PFSK-1 (cell line): ENCODE results near the gene RAP1GAP.

Source experiments
- FOXP2 ChIP-seq: optimal IDR thresholded peaks from 2 replicates; pipeline ENCODE3; 2011; ENCODE audit warnings: borderline replicate concordance, control low read depth, inconsistent platforms; ENCODE audit not compliant: insufficient read depth; ENCODE audit errors: extremely low read length, extremely low read depth
- POLR2AphosphoS5 ChIP-seq: IDR thresholded peaks from 2 replicates; pipeline ENCODE4 v1.6.1; 2012; ENCODE audit warnings: low read depth, mild to moderate bottlenecking, control low read depth, low read length, moderate library complexity
- REST ChIP-seq, 2 experiments: IDR thresholded peaks; 2 replicates each; pipeline versions ENCODE4 v1.6.1 to v1.8.0; 2011 to 2012; ENCODE audit warnings: low read depth in 2 of 2, low read length in 2 of 2, control low read depth in 1 of 2, inconsistent platforms in 1 of 2, mild to moderate bottlenecking in 1 of 2, moderate library complexity in 1 of 2; ENCODE audit not compliant: insufficient read depth in 1 of 2
- SIN3A ChIP-seq: IDR thresholded peaks from 2 replicates; pipeline ENCODE4 v1.6.1; 2012; ENCODE audit warnings: mild to moderate bottlenecking, low read length, moderate library complexity, borderline replicate concordance; ENCODE audit not compliant: insufficient read depth
- TAF1 ChIP-seq: IDR thresholded peaks from 2 replicates; pipeline ENCODE4 v1.6.1; 2012; ENCODE audit warnings: low read length, control low read depth, borderline replicate concordance; ENCODE audit not compliant: insufficient read depth

RAP1GAP gene

GRCh38 chr1:21560916-21561638, 108.1 kb downstream of the RAP1GAP start:
- TF ChIP-seq TAF1 (no peak), POLR2AphosphoS5 (no peak), REST (IDR thresholded peaks at IDR 0.05; ENCODE audit: insufficient read depth in 1 of 2, low read depth in 2 of 2, low read length in 2 of 2) (no peak), SIN3A (no peak), FOXP2 (no peak)

- TF ChIP-seq TAF1 (no peak), POLR2AphosphoS5 (no peak), SIN3A (no peak), FOXP2 (no peak), REST (IDR thresholded peaks at IDR 0.05; ENCODE audit: insufficient read depth in 1 of 2, low read depth in 2 of 2, low read length in 2 of 2) (no peak)
These were observed 109.2 kb downstream of the RAP1GAP start for GRCh38 chr1:21559788-21560567.

GRCh38 chr1:21553116-21553926, 115.8 kb downstream of the RAP1GAP start:
- no peak for TF ChIP-seq FOXP2
- TF ChIP-seq SIN3A, result no peak
- TF ChIP-seq REST (IDR thresholded peaks at IDR 0.05; ENCODE audit: insufficient read depth in 1 of 2, low read depth in 2 of 2, low read length in 2 of 2), result no peak
- TF ChIP-seq TAF1, result no peak
- no peak for TF ChIP-seq POLR2AphosphoS5

GRCh38 chr1:21552715-21553114, 116.4 kb downstream of the RAP1GAP start:
- TF ChIP-seq SIN3A (no peak), POLR2AphosphoS5 (no peak), REST (IDR thresholded peaks at IDR 0.05; ENCODE audit: insufficient read depth in 1 of 2, low read depth in 2 of 2, low read length in 2 of 2) (no peak), FOXP2 (no peak), TAF1 (no peak)
